HFF-Myc (cell line): ENCODE data around the gene JADE2.
"Not testable (repeated sequence)": the region's sequence is repeated elsewhere in the genome, so short reads cannot be mapped to it uniquely, and the experiment has no call there.

Experiments
- DNase-seq: peaks from one replicate; pipeline ENCODE4 v3.0.0-alpha.2; 2011; ENCODE audit warnings: low read depth; ENCODE audit errors: extremely low read depth
- H3K4me3 ChIP-seq: replicated peaks from 2 replicates; pipeline ENCODE4 v1.5.1; 2011; ENCODE audit warnings: low read depth, mild to moderate bottlenecking, control low read depth, low read length
- TF ChIP-seq, protein P1 (sequence below): IDR thresholded peaks from 2 replicates; pipeline ENCODE4 v1.5.1; 2012; ENCODE audit warnings: mild to moderate bottlenecking, low read depth, low read length, control low read depth; ENCODE audit errors: missing control alignments

The JADE2 gene

DNA sequence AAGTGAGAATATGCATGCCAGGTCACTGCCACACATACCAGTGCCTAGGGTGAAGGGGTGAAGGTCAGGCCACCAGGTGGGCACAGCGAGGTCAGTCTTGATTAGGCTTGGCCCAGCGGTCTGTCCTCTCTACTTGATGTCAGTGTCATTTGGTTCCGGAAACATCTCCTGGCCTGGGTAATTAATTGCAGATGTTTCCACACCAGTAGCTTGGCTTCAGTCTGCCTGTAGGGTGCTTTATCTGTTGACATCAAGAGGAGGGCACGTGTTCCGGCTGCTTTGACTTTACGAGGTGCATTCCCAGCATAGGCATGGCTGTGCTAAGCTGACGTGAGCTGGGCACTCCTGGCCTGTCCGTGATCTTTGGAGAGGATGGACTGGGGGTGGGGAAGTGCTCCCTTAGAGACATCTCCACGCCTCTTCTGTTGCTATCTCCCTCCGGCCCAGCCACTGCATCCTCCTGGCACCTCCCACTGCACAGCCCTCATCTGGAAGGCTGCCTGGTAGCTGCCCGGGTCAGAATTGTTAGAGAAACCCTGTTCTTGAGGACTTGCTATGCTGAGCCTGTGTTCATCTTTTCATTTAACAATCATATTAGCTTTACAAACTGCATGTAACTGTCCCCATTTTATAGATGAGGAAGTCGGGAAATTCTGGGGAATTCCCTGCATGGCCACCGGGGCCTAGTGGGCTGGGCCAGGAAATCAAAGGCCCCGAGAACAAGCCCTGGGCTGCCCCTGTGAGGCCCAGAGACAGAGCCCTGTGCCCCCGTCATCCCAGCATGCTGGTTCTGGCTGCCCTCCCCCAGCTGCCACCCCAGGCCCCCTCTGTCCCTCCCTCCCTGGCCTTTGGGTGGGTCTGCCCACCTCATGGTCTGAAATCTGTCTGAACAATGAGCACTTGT is 29.1 kb downstream of the JADE2 start:
- TF ChIP-seq, protein P1, sequence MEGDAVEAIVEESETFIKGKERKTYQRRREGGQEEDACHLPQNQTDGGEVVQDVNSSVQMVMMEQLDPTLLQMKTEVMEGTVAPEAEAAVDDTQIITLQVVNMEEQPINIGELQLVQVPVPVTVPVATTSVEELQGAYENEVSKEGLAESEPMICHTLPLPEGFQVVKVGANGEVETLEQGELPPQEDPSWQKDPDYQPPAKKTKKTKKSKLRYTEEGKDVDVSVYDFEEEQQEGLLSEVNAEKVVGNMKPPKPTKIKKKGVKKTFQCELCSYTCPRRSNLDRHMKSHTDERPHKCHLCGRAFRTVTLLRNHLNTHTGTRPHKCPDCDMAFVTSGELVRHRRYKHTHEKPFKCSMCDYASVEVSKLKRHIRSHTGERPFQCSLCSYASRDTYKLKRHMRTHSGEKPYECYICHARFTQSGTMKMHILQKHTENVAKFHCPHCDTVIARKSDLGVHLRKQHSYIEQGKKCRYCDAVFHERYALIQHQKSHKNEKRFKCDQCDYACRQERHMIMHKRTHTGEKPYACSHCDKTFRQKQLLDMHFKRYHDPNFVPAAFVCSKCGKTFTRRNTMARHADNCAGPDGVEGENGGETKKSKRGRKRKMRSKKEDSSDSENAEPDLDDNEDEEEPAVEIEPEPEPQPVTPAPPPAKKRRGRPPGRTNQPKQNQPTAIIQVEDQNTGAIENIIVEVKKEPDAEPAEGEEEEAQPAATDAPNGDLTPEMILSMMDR, result no peak
- DNase-seq, result peak; percentile 95
- H3K4me3 ChIP-seq, result no peak overlapping the region

DNA sequence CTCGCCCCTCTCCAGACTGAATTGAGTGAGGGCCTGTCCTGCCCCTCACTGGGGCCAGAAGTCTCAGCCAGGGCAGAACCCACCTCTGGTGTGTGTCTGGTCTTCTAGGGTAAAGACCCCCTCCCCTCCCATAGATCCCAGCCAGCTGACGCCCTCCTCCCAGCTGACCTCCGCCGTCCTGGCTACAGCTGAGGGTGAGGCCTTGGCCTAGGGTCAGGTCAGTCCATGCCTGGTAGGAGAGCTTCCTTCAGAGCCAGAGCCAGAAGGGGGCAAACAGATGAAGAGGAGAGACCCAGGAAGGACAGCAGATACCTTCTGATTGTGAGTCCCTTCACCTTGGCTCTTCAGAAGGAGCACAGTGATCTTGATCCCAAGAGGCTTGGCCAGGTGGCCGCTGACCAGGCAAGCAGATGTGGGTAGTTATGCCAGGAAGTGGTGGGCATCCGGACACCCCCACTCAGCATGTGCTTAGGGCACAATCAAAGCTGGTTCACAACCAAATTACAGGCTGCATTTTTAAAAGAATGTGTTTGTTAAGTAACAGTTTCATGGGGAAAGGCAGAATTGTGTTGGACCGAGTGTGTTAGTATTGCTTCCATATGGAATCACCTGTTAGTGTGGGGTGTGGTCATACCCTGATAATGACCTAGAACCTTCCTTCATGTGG is 29.9 kb downstream of the JADE2 start:
- TF ChIP-seq, protein P1, result no peak
- no peak overlapping the region for H3K4me3 ChIP-seq
- no peak for DNase-seq

DNA sequence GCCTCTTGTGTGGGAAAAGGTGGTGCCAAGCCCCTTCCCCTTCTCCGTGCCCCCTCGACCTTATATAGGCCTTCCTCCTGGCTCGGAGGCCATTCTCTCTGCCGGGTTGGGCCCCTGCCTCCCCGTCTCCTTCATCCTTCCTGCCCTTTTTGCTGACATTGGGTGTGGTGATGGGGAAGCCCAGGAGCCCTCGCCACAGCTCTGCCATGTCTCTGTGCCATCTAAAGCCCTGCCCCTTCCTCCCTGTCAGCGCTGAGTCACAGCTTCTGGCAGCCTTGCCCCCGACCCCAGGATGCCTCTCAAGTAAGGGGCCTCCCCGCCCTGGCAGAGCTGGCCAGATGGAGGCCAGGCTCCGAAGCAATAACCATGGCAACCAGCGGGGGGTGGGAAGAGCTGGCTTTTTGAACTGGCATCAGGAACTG is 30.4 kb downstream of the JADE2 start:
- H3K4me3 ChIP-seq, result no peak overlapping the region
- TF ChIP-seq, protein P1, result no peak
- DNase-seq, result no peak

DNA sequence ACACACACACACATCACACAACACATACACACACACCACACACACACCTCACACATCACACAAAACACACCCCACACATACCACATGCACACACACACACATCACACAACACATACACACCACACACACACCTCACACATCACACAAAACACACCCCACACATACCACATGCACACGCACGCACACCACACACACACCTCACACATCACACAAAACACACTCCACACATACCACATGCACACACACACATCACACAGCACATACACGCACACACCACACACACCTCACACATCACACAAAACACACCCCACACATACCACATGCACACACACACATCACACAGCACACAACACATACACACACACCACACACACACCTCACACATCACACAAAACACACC is 31.1 kb downstream of the JADE2 start:
- H3K4me3 ChIP-seq, DNase-seq: not testable (repeated sequence)

DNA sequence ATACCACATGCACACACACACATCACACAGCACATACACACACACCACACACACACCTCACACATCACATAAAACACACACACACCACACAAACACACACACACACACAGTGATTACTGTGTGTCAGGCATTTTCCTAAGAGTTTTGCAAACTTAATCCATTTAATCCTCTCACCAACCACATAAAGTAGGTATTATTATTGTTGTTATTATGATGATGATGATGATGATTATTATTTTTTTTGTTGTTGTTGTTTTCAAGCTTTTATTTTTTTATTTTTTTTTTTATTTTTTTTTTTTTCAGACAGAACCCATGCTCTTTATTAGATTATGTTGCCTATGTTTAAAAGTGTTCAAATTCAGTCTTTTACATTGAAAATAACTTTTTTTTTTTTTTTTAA is 31.5 kb downstream of the JADE2 start:
- no peak overlapping the region for H3K4me3 ChIP-seq
- TF ChIP-seq, protein P1, result no peak
- no peak for DNase-seq

DNA sequence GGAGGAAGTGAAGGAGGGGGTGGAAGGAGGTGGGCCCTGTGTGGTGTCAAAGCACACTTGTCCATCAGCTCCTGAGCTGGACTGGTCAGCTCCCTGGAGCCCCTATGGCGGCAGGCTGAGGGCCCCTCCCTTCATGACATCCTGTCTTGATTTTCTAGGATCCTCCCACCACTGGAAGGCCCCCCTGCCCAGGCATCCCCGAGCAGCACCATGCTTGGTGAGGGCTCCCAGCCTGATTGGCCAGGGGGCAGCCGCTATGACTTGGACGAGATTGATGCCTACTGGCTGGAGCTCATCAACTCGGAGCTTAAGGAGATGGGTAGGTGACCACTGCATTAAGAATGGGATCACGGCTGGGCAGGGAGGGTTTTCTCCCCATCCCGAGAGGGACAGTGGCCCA is 34.2 kb downstream of the JADE2 start:
- H3K4me3 ChIP-seq, result no peak overlapping the region
- TF ChIP-seq, protein P1, result no peak
- no peak for DNase-seq

DNA sequence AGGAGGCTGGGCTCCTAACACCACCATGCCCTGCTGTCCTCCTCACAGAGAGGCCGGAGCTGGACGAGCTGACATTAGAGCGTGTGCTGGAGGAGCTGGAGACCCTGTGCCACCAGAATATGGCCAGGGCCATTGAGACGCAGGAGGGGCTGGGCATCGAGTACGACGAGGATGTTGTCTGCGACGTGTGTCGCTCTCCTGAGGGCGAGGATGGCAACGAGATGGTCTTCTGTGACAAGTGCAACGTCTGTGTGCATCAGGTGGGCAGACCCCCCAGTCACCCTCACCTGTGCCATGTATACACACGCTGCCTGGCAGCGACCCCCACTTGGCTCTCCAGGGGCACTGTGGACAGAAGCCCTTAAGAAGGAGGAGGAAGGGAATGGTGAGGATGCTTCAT is 35.2 kb downstream of the JADE2 start:
- no peak overlapping the region for H3K4me3 ChIP-seq
- no peak for DNase-seq
- TF ChIP-seq, protein P1, result no peak
